ENCODE measurements around the gene TAB2. TPM values are rescaled to one million over a fixed set of nuclear protein-coding genes. Genes with fewer than 3 reads are reported as not detected.
A peak's percentile ranks its signal among the peaks of the same experiment; 100 is the strongest.
"Not testable (repeated sequence)": the region's sequence is repeated elsewhere in the genome, so short reads cannot be mapped to it uniquely, and the experiment has no call there.

The TAB2 gene
- total RNA-seq, 1 donor from 2014 or later = 50.2 TPM

DNA sequence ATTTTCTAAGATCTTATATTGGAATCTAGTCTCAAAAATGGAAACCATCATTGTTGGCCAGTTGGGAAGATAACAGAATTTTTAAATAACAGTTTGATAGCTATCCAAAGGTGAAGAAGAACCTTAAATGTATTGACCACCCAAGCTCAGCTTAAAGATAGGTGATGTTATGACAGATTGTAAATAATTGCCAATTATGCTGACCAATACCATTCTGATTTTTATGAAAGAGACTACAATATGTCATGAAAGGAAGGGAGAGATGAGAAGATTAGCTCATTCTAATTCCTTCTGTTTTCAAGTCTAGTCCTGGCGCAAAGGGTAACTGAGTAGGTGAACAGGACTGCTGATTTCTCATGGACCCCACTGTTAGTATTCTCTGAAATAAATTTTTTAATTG lies 5.7 kb upstream of the TAB2 start:
- no peak for DNase-seq

DNA sequence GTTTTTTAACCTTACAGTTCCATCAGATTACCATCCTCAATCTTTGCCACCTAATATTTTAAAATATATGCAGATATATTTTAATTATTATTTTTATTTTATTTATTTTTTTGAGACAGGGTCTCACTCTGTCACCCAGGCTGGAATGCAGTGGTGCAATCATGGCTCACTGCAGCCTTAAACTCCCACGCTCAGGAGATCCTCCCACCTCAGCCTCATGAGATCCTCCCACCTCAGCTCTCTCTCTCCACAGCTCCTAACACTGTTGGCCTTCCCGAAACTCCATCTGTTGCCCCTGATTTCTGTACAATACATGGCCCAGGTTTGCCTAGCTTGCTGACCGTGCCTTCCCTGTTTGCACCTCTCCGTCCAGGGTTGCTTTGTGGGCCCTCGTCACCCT lies 4.4 kb upstream of the TAB2 start:
- no peak for DNase-seq

DNA sequence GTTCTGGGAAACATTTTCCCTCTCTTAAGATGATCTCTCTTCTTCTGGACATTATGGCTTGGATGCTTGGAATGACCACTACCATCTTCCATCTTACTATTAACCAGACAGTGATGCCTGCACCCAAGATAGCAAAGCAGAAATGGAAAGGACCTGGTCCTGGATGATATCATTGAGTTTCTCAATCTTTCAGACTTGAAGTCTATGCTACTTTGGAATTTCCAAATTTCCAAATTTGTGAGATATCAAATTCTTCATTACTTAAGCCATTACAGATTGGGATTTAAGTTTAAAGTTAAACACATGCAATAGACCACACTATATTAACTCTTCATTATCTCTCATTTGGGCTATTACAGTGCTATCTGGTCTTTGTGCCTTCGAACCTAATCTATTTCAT lies 3.7 kb upstream of the TAB2 start:
- DNase-seq = no peak

DNA sequence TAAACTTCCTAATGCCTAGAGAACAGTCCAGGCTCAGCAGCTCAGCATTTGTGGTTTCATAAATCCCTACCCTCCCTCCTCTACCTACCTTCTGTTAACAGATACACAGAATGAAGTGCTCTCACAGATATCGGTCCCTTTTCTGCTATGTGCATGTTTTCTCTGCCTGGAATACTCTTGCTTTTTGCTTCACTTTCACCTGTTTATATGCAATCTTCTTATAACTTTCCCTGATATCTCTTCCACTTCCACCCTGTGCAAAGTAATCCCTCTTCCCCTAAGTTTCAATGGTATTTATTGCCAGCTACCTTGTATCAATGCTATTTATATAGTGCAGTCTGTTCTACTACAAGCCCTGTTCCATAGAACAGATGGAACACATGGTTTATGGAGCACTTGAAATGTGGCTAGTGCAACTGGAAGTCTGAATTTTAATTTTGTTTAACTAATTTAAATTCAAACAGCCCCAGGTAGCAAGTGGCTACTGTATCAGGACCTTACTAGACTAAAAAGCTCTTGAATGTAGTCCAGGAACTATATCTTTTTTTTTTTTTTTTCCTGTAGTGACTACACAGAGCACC lies 3.1 kb upstream of the TAB2 start:
- DNase-seq = no peak

DNA sequence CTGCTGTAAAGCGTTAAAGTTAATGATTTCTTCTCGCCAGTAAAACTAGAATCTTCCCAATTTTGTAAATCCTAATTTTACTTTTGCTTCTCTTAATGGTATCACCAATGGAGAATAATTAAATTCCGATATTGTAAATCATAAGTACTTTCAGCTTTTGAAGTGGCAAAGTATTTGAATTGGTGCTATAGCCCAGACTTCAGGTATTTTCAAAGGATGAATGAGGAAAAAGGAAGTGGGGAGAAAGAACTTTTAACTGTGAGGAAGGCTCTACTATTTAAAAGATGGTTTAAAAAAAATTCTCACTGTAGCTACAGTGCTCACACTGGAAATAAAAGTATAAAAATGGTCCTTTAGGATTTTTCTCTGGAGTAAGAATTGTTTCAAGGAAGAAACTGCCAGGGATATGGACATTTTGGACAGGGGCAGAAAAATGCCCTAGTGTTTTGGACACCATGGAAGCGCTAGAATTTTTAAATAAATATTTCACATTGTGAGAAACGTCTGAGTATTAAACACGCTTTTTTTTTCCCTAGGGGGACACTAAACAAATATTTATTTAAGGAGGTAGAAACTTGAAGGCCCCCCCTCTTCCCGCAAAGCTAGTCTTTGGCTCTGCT lies 1.3 kb upstream of the TAB2 start:
- no peak for DNase-seq

DNA sequence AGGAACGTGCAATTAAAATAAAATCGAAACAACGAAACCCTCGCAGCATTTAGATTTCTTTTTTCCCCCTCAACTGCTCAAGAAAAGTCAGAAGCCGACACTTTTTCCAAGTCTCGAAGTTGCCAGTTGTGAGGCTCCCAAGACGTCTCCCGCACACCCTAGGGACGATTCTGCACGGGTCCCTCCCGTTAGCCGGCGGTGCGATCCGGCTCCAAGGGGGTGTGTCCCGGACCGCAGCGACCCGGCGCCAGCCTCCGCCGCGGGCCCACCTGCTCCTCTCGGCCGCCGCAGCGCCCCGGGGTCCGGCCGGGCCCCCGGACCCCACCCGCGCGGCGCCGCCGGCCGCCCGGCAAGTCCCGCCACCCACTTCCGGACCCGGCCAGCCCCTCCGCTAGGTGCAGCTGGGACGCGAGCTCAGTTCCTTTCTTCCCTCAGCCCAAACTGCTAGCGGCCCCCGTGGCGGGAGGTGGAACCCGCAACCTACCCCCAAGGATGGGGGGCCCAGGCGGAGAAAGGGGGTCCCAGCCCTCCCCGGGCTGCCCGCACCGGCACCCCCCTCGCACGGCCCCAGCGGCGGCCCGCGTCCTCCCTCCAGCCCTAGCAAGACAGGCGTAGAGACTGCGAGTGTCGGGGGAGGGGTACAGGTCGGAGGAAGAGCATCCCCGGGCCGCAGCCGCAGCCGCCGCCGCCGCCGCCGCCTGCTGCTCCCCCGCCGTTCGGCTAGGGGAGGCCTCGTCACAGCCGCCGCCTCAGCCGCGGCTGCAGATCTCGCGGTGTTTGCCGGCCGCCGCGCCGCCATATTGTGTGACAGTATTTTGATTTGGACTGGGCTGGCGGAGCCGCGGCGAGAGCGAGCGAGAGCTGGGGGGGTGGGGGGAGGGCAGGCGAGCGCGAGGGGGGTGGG lies 520 bp upstream of the TAB2 start:
- peak; percentile 97 for DNase-seq

DNA sequence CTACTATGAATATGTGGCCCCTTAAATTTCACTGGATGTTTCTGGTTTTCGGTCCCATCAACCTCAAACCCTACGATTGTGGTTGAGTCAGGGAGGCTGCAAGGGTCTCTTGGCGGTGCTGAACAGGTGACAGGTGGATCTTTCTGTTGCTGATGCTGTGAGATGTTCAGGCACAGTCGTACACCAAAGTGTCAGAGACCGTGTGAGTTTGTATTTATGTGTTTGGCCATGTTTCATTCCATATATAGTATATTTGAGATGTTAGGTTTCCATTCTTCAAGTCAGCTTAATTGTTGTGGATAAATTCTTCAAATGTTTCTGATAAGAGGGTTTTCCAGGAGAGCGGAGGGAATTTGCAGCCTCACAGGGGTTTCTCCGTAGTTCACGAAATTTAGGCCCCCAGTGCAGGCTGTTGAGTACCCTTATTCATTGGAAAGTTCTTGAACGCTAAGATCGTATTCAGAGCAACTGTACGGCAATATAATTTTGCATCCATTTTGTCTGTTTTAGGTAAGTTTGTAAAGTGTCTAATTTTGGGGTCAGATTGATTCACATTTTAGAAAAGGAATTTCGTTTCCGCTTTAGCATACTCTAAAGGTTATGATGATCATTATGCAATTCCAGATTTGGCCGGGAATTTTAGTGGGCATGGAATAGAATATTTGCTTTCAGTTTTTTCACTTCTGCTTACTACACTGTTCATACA lies 1.2 kb downstream of the TAB2 start:
- DNase-seq = peak; percentile 40

DNA sequence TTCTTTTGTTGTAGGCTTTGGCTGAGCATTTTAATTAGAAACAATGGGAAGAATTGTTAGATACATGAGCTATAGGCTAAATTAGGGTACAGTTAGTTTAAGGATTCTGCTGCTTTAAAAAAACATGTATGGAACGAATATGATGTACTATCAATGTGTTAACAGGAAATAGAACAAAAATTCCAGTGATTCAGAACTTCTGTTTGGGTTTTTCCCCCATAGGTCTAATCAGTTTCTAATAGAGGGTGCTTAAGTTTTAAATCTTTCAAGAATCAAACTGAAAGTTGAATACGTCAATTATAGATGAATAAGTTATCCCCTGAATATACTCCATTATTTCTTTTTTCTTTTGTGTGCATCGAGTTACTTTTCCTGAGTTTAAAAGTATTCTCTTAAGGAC lies 1.9 kb downstream of the TAB2 start:
- no peak for DNase-seq

DNA sequence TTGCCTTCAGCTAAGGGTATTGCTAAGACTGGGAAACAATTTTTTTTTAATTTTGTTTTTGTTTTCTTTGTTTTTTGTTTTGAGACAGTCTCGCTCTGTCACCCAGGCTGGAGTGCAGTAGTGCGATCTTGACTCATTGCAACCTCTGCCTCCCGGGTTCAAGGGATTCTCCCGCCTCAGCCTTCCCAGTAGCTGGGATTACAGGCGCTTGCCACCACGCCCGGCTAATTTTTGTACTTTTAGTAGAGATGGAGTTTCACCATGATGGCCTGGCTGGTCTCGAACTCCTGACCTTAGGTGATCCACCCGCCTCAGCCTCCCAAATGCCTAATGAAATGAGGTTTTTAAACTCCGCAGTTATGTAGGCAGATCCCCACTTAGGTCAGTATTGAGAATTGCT lies 2.5 kb downstream of the TAB2 start:
- DNase-seq = not testable (repeated sequence)

DNA sequence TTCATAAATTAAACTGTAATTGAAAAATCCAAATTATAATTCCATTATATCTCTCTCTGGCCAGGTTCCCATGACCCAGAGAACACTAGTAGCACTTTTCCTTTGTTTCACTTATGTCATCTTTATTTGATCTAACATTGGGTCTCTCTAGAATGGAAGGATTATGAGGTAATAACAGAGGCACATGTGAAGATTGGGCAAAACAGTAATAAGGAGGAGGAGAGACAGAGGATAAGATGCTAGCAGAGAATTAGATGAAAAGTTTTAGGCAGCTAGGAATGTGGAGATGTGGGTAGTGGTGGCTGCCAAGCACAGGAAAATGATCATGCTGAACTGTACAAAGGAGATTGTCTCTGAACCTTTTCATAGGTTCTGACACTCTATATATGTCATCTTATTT lies 3.3 kb downstream of the TAB2 start:
- no peak for DNase-seq

DNA sequence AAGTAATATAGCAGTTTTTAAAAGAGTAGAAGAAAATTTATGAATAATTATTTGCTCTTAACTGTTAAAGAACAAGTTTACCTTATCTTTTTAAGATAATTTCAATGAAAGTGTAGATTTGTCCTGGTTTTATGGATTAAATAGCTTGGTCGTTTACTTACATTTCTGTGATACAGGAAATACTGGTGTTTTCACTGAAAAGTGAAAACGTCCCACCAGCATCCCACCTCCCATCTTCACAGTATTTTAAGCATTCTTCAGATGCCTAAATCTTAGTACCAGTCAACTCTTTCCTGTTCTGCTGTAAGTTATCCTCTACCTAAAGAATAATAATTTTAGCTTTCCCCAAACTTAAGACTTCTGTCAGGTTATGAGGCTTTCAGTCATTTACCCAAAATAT lies 5.8 kb downstream of the TAB2 start:
- no peak for DNase-seq

DNA sequence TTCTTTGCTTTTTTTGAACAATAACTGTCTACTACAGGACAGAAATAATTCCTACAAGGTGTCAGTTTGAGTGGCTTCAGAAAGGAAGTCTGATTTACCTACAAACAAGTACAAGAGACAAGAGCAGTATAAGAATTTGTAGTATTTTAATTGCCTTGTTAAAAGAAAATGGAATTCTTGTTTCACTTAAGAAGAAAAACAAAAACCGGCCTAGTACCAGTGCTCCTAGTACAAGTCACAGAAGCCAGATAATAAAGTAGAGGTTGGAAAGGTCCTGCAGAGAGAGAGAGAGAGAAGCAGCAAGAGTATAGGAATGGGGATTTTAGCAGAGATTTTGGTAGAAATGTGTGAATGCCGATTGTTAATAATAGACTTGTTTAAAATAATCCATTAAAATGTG lies 6.4 kb downstream of the TAB2 start:
- no peak for DNase-seq

DNA sequence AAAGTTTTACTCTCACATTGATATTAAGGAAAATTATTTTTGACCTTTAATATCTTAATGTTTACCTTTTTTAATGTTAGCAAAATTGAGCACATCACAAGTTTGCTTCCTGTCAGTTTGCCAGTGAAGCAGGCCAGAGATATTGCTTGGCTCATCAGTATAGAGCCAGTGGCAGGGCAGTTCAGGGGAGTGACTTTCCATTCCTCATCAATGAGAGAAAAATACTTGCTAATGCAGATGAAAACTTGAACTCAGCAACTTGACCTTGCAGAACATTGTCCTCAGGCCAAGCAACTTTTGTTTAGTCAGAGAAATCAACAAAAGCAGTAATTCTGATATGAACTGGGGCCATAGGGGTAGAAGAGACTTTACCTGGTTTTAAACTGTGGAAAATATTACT lies 6.9 kb downstream of the TAB2 start:
- no peak for DNase-seq

DNA sequence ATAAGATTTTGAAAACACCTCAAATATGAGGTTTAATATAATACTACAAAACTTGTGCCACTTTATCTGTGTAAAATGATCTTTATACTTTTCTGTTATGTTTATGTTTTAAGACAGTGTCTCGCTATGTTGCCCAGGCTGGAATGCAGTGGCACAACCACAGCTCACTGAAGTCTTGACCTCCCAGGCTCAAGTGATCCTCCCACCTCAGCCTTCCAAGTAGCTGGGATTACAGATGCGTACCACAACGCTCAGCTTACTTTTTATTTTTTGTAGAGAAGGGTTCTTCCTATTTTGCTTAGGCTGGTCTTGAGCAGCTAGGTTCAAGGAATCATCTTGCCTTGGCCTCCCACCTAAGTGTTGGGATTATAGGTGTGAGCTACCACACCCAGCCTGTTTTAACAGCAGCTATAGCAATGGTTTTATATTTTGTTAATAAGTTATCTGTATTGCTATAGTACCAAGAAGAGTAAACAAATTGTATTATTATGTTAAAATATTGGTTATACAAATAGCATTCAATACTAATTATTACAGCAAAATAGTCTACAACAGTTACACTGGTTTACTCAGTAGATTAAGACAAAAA lies 8.2 kb downstream of the TAB2 start:
- no peak for DNase-seq

DNA sequence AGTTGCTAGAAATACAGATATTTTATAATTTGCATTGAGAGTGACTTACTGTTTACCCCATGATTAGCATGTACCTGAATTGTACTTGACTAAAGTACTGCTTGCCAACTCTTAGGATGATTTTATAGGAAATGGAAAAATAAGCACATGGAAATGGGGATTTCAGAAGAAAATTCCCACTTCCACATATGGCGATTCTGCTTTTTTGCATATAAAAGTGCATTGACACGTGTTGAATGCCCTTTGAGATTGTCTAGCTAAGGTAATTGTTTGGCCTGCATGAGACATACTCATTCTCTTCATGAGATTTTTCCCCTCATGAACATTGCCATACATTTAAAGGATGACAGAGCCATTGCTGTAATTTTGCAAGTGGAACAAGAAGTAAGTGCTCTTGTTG lies 10.1 kb downstream of the TAB2 start:
- DNase-seq = no peak

DNA sequence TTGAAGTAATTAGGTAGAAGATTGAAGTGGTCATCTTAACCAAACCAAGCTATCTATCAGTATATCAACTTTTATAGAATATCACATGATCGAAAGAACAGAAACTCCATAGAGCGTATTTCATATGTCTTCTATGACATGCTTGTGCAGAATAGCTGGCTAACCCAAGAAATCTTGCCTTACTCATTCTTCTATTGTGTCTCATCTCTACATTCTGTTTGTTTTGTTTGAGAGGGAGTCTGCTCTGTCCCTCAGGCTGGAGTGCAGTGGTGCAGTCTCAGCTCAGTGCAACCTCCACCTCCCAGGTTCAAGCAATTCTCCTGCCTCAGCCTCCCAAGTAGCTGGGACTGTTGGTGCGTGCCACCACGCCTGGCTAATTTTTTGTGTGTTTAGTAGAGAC lies 10.6 kb downstream of the TAB2 start:
- DNase-seq = no peak

DNA sequence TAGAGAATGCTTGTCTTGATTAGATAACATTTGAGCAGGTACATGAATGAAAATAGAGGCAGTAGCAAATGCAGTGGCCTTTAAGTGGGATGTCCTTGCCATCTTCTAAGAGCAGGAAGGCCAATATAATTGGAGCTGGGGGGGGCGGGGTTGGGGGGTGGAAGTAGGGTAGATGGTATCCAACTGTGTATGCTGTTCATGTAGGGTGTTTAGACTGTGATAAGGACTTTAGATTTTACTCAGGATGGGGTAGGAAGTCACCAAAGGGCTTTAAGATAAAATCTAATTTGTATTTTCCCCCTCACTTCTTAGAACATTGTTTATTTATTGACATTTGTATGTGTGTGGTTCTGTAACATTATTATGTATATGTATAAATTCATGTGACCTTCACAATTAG lies 12.0 kb downstream of the TAB2 start:
- no peak for DNase-seq

DNA sequence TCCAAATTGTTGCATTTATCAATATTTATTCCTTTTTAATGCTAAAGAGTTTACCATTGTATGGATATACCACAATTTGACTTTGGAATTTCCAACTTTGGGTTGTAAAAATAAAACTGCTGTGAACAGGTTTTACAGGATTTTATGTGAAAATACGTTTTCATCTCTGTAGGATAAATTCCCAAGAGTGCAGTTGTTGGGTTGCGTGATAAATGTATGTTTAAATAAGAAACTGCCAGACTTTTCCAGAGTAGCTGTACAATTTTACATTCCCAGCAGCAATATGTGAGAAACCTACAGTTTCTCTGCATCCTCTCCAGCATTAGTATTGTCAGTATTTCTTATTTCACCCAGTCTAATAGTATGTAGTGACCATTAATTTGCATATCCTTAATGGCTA lies 12.6 kb downstream of the TAB2 start:
- no peak for DNase-seq

DNA sequence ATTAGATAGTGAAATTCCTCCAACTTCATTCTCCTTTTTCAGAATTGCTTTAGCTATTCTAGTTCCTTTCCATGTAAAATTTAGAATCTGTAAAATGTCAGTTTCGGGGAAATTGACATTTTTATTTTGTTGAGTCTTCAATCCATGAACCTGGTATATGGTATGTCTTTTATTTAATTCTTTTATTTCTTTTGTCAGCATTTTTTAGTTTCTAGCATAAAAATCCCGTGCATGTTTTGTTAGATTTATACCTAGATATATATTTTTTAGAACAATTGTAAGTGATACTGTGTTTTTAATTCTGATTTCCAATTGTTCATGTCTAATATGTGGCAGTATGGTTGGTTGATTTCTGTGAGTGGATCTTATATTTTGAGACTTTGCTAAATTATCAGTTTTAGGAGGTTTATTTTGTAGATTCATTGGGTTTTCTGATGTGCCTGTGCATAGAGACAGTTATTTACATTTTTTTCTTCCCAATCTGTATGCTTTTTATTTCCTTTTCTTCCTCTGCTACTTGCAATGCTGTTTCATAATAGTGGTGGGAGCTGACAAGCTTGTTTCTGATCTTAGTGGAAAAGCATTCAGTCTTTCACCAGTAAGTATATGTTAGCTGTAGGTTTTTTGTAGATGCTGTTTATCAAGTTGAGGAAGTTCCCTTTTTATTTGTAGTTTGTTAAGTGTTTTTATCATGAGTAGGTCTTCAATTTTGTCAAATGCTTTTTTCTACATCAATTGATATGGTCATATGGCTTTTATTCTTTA lies 13.7 kb downstream of the TAB2 start:
- DNase-seq = no peak

DNA sequence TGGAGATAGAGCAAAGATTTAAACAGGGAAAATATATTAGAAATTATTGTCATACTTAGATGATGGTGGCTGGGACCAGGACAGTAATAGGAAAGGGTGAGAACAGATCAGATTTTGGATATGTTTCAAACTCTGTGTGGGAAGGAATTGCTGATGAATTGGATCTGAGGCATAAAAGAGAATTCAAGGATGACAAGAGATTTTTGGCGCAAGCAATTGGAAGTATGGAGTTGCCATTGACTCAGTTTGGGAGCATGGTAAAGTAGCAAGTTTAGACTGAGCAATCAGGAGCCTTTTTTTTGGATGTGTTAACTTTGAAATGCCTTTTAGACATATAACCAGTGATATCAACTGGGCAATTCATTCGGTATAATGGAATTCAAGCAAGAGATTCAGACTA lies 14.4 kb downstream of the TAB2 start:
- DNase-seq = no peak

DNA sequence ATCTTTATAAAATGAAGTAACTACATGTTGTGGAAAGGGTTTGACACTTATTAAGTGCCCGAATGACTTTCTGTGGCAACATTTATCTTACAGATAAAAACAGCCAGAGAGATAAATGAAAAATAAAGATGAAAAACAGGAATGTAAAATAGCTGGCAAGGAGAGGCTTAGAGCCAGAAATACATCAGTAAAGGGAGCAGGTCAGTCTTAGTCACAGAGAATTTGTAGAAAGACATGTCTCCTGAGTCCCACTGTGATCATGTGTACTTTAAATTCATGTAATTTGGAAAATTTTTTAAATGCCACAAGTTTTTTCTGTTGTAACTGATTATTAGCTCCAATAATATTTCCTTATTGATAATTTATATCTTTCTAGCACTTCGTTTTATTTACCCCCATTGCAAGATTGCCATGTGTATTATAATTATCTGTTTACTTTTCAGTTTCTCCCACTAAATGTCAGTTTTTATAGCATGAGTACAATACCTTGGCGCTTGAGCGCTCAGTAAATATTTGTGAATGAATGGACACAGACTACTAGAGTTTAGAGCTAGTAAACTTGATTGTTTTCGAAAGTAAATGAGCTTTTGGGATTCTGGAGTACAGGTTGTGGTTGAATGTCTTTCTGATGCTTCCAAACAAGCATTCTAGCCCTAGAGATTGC lies 15.2 kb downstream of the TAB2 start:
- DNase-seq = no peak
